HG03575 (cell line): Measurements from ENCODE around the gene RLN3.

ENCODE experiments used
- ATAC-seq: cut with Tn5 transposase; IDR thresholded peaks from one replicate; pipeline ENCODE4 v1.9.1; 2021; ENCODE audit not compliant: unreplicated experiment, insufficient number of reproducible peaks, low FRiP score; ENCODE audit errors: extremely low read depth

Gene RLN3

DNA sequence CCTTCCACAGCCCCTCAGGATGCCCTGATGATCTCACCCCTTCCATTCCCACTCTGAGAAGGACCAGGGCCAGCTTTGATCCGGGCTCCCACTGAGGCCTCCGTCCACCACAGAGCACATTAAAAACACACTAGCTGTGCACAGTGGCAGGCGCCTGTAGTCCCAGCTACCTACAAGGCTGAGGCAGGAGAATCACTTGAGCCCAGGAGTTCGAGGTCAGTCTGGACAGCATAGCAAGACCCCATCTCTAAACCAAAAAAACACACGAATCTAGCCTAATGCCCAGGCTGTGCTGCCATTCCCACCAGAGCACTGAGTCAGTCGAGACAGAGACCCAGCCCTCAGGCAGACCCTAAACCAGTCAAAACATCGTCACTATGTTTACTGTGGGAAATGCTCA lies 35.9 kb upstream of the RLN3 start:
- no peak for ATAC-seq

DNA sequence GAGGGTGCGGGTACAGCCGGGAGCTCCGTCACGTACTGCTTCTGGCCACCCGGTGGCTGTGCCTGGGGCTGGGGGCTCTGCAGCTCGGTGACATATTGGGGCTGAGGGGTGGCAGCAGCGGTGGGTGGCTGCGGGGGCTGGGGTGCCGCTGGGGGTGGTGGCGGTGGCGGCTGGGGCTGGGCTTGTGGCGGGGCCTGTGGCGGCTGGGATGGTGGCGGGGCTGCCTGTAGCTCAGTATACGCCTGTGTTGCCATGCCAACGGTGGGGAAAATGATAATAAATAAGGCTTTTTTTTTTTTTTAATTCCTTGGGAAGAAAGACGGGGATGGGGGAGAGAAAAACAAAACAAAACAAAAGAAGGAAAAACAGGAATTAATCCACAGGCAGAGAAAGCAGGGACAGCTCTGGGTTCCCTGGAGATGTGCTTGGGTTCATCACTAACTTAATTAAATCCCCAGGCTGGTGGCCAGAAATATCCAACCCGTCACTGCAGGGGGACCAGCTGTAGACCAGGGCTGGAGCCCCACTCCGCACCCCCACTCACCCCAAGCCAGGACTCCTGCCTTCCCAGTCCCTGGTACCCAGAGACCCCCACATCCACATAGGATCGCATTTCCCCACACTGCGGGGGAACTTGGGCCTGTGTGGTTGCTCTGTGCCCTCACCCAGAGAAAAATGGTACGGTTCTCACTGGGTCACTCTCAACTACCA lies 34.2 kb upstream of the RLN3 start:
- ATAC-seq = no peak

DNA sequence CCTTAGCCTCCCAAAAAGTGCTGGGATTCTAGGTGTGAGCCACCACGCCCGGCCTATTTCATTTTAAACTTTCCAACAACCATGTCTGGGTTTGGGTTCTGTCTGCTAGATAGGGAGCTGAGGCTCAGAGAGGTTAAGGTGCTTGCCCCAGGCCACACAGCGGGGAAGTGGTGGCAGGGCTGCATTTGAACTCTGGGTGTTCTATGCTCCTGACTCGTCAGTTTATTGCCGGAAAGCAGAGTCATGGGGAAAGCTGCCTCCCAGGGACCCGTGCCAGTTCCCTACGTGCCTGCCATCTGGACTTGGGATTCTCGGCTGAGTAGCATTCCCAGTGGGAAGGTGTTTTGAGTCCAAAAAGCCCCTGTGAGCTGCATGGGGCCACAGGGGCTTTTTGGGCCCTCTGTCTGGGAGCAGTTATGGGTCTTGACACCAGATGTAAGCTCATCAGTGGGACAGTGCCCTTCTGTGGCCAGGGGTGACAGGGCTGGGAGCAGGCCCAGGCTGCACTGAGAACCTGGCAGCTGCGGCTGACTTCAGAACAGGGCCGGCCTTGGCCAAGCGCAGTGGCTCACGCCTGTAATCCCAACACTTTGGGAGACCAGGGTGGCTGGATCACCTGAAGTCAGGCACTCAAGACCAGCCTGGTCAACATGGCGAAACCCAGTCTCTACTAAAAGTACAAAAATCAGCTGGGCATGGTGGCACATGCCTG lies 32.8 kb upstream of the RLN3 start:
- ATAC-seq = no peak

DNA sequence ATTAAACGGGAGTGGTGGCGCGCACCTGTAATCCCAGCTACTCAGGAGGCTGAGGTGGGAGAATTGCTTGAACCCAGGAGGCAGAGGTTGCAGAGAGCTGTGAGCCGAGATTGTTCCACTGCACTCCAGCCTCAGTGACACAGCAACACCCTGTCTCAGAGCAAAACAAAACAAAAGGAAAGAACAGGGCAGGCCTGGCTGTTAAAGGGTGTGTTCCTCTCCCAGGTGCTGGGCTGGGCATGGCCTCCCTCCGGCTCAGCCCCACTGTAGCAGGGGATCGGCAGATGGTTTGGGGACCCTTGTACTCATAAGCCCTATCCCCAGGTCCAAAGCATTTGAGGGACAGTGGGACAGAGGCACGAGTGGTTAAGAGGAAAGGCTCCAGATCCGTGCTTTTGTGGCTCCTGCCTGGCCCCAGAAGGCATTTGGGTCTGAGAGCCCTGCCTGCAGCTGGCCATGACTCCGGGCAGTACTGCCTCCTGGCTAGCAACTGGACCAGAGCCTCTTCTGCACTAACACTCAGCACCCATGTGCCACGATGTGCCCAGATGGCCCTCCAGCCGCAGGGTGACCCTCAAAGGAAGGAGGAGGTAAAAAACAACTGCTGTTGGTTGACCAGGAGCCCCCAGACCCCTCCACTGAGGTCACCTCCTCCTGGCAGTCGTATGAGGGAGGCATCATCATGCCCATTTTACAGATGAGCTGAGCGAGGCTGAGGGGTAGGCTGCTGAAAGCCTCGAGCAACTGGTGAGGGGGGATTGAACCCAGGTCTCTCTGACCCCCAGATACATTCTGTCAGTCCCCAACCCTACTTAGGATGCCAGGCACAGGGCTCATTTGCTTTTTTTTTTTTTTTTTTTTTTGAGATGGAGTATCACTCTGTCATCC lies 31.8 kb upstream of the RLN3 start:
- ATAC-seq = no peak

DNA sequence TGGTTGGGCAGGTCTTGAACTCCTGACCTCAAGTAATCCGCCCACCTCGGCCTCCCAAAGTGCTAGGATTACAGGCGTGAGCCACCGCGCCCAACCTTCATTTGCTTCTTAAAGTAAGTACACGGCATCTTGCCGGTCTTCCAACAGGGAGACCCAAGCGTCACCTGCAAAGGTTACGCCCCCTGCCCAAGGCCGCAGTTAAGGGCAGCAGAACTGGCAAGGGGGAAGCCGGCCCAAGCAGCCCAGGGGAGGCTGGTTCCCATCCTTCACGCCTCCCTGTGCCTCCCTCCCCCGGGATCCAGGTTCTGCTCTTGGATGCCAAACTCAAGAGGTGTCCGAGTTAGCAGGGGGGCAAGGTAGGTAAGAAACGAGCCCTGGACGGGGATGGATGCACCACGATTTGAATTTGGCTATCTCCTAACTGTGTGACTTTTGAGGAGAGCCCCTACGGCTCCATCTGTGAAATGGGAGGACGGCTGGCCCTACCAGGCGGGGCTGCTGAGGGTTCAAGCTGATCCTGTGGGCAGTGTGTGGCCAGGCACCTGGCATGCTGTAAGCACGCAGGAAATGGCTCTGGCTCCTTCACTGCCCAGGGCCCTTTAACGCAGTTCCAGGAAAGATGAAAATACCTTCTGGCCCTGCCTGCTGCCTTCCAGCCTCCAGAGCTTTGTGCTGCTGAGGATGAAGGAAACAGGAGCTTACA lies 30.9 kb upstream of the RLN3 start:
- no peak for ATAC-seq

DNA sequence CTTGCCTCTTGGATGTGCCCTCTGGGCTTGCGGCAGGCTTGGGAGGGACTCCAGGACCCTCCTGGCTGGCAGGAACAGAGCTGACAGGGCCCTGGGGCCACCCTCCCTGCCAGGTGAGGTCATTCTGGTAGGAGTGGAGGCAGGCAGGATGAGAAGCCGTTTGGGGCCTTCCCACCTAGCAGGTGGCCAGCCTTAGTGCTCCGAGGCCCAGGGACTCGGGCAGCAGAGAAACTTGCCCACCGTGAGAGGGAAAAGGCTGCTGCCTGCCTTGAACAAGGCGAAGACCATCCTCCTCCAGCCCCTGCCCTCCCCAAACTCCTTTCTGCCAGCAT lies 30.4 kb upstream of the RLN3 start:
- no peak for ATAC-seq

DNA sequence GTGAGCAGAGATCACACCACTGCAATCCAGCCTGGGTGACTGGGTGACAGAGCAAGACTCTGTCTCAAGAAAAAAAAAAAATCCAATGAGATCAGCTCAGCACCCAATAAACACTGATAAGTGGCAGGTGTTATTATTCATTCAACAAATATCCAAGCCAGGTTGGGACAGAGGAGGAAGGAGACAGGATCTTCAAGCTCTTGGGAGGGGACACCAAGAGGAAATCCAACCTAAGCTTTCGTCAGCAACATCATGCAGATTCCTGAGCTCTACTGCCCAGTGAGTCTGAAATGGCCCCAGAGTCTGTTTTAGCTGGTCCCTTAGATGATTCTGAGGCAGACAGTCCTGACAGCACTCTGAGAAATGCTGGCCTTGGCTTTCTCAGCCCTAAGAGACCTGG lies 29.5 kb upstream of the RLN3 start:
- no peak for ATAC-seq

DNA sequence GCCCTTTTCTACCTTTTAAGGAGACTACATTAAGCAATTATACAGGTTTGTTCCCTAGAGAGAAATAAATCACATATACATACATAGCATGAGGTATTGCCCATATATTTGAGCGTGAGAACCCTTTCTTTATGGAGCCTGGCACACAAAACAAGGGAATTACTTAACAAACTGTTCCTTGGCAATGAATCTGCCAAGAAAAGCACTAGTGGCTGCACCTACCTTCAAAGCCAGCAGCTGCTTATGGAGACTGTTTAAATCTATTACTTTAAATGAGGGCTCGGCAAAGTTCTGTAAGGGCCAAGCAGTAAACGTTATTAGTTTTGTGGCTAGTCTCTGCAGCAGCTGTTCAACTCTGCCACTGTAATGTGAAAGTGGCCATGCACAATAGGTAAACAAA lies 28.9 kb upstream of the RLN3 start:
- ATAC-seq = no peak

DNA sequence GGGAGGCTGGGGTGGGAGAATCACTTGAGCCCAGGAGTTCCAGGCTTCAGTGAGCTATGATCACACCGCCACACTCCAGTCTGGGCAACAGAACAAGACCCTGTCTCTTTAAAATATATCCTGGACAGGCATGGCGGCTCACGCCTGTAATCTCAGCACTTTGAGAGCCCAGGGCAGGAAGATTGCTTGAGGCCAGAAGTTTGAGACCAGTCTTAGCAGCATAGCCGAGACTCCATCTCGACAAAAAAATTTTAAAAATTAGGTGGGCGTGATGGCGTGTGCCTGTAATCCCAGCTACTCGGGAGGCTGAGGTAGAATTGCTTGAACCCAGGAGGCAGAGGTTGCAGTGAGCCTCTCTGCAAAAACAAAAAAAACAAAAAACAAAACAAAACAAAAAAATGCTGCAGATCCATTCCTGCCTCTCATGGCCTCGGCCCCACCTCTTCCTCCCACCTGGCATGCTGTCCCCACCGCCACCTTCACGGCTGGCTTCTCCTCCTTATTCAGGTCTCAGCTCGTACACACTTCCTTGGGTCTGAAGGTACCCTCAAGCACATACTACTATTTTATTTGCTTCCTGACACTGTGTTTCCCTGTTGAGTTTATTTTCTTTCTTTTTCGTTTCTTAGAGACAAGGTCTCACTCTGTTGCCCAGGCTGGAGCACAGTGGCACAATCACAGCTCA lies 27.1 kb upstream of the RLN3 start:
- ATAC-seq = no peak

DNA sequence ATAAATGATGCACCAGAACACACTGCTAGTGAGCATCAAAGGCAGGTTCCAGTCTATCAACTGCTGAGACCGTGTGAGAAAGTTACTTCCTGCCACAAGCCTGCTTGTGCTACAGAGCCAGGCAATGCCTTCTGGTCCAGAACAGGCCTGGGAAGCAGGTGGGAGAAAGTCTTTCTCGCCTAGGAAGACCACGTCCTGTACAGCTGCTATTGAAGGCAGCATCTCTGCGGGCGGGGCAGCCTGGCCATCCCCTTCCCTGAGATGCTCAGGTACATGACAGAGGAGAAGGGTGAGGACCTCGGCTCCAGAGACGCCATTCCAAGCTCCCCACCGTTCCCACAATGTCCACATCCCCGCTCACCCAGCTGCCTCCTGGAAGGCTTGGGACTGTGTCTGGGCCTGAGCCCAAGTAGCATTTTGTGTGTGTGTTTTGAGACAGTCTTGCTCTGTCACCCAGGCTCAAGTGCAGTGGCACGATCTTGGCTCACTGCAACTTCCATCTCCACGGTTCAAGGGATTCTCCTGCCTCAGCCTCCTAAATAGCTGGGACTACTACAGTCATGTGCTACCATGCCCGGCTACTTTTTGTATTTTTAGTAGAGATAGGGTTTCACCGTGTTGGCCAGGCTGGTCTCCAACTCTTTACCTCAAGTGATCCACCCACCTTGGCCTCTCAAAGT lies 25.2 kb upstream of the RLN3 start:
- ATAC-seq = no peak

DNA sequence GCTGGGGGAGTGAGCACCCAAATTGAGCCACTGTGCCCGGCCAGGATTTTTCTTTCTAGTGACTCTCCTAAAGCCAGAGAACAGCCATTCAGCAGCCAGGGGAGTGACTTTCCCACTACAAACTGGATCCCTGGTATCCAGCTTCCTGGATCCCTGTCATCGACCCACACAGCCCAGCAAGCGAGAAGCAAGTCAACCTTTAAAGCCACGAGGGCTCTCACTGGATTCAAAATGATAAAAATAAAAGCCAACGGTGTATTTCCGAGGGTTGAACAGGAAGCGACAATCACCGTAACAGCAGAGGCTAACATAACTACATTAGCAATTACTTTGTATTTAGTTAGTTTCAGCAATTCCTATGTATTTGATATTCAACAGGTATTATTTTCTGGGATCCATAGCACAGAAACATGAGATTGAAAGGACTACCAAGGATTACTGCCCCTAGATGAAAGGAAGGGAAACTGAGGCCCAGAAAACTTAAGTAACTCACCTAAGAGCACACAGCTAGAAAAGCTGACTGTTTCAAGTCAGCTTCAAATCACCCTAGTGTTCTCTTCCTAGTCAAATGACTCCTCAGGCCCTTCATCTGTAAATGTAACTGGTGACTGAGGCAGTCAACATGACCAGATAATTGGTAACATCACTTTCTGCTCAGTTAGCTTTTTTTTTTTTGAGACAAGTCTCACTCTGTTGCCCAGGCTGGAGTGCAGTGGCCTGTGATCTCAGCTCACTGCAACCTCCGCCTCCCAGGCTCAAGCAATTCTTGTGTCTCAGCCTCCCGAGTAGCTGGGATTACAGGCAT lies 24.5 kb upstream of the RLN3 start:
- ATAC-seq = no peak

DNA sequence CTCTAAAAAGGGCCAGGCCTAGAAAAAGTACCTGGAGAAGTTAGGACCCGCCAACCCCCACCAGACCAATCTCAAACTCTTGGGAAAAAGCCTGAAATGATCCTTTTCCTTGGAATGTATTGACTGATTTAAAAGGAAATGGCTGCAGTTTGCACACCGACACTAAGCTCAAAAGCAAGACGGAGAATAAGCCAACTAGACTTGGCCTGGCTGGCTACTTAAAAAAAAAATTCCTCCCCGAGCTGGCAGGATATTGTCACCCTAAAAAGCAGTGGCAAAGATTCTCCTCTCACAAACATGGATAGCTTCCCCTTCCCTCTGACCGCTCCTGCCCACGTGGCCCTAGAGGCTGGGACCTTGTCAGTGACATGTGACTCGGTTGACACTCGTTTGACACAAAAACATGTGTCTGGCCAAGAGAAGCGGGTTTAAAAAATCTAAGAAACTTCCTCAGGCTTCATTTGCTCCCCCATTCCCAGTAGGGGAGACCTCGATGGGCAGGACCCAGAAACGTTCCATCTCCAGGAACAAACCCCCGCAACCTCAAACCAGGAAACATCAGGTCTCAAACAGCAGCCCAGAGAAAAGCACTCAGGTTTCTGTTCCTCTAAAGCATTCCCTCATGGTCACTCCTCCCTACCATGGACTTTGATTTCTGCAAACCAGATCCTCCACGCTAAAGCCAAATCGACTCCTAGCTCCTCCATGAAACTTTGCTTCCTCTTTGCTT lies 23.2 kb upstream of the RLN3 start:
- ATAC-seq = no peak

DNA sequence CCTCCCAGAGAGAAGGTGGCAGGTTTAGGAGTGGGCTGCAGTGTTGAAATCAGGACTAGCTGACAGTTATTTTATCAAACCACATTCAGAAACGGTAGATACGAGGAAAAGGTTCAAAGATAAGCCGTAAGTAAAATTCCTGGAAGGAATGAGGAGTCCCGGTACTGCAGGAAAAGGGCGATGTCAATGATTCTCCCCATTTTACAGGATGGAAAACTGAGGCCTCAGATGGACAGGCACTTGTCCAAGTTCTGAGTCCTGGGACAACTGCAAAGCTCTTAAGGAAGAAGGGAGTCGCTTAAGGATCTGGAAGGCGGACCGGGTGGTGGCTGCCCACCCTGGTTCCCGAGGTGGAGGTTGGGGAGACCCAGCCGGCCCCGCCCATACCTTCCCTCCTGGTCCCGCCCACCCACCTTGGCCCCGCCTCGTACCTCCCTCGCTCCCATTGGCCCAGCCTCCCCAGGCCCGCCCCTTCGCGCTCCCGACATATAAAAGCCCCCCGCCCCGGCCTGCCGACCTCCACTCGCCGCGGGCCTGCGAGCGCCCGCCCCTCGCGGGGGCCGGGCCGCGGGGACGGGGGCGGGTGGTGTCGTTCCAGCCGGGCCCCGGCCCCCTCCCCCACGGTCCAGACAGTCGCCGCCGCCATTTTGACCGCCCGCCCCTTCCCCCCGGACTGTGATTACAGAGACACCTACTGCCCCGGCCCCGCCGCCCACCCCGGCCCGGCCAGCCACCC lies 22.4 kb upstream of the RLN3 start:
- no peak for ATAC-seq

DNA sequence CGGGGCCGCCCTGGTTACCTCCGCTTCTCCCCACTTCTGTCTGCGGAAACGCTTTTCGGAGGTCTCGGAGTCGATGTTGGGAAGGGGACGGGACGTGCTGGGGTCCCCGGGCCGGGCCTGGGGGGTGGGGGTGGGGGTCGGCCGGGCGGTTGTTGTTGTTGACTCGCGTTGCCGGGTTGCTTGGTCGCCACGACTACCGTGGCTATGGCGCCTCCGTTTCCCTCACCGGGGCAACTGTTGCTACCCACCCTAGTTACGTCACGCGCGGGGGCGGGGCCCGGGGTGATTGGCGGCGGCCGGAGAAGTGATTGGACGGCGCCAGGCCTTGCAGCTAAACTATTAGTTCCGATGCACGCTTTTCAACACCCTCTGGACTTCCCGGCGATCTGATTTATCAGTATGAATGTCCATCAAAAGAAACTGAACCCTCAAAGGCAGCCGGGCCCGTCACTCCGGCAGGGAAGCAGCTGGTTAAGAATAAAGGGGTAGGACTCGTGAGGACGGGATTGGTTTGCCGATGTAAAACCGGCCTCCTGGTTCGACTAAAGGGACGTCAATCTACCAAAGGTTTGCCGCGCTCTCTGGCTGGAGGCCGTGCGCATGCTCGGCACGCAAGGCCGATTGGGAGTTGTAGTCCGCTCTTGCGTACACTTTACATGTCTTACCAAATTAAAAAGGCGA lies 21.7 kb upstream of the RLN3 start, which contains the start of gene RFX1:
RFX1 (minus strand) TSS at position 236 of the 681 bp plus-strand sequence. CDS start 12,477 bp downstream, outside the sequence.
- ATAC-seq = peak; percentile 70

DNA sequence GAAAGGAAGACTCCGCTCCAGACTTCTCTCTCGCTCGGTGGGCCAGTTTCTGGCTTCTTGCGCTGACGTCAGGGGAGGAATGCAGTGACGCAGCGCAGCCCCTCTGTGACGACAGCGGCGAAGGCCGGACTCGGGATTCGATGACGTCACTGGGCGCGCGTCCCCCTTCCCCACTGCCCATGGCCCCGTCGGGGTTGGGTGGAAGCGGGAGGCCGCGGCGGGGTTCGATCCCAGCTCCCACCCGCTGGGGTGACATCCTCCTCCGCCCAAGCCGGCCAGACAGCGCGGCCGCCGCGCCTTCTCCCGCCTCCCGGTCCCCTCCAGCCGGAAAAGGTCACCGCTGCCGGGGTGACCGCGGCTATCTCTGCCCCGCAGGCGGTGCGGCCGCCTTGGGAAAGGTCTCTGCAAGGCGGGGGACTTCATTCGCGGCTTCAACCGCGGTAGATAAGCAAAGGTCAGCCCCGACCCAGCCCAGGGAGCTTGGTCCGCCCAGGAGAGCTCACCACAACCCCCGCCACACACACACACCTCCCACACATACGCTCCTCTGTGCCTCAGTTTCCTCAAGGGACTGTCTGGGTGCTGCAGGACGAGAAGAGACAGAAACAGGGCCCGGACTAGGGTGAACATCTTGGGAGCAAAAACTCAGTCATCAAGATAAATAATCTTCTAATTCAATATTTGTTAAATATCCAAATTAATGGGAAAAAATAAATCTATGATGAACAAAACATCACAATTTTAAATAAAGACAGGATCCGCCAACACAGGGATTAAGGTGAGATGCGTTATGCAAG lies 21.0 kb upstream of the RLN3 start:
- ATAC-seq = peak; percentile 11
